HL-60 (cell line): Measurements from ENCODE around the gene ARHGEF4.

ENCODE experiments used
- CTCF ChIP-seq: IDR thresholded peaks from one replicate; pipeline ENCODE4 v1.5.1; 2011; ENCODE audit warnings: low read length, control low read depth, inconsistent platforms; ENCODE audit not compliant: insufficient read depth
- POLR2AphosphoS5 ChIP-seq: IDR thresholded peaks from 2 replicates; pipeline ENCODE4 v1.6.1; 2012; ENCODE audit warnings: low read depth
- REST ChIP-seq: IDR thresholded peaks from 2 replicates; pipeline ENCODE4 v1.6.1; 2012; ENCODE audit warnings: low read depth; ENCODE audit not compliant: insufficient replicate concordance

- no peak for TF ChIP-seq POLR2AphosphoS5
- TF ChIP-seq CTCF: no peak
- TF ChIP-seq REST: no peak
Measured at GRCh38 chr2:130981667-130982066, 145.0 kb downstream of the ARHGEF4 start.
